HG03460 (cell line): ENCODE data around the gene RAPGEF5.
A peak's percentile ranks its signal among the peaks of the same experiment; 100 is the strongest.

Source experiments
- ATAC-seq: cut with Tn5 transposase; IDR thresholded peaks from one replicate; pipeline ENCODE4 v1.9.1; 2021; ENCODE audit not compliant: unreplicated experiment

The RAPGEF5 gene

DNA sequence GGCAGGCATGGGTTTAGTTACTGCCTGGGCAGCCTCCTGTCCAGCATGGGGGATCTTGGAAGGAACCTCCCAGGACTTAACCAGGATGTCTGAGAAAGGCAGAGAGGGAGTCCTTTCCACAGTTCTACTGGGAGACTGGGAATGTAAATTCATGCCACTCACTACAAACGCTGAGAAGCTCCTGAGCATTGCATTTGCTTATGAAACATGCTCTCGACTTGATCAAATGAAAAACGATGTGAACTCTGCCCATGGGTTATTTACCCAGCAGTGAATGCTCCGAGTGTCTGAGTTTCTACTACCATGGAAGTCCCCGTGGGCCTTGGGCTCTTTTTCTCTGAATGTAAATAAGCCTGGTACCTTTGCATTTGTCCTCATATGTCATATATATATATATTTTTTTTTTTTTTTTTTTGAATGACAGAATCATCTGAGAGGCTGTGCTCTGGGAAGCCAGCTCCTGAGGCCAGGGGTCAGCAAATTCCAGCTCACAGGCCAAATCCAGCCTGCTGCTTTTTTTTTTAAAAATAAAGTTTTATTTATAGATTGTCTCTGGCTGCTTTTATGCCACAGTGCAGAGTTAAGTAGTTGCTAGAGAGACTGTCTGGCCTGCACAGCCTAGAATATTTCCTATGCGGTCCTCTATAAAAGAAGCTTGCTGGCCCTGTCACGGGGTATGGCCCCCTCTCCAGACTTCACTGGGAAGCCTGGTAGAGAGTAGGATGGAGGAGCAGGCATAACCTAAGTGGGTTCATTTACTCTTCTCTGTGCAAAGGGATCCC, 21.4 kb upstream of the RAPGEF5 start:
- ATAC-seq: no peak

GRCh38 chr7:22377703-22378102, 20.7 kb upstream of the RAPGEF5 start:
- no peak for ATAC-seq

- ATAC-seq: no peak
These were observed 18.6 kb upstream of the RAPGEF5 start for GRCh38 chr7:22375359-22376048.

- no peak for ATAC-seq
These were observed 17.0 kb upstream of the RAPGEF5 start for GRCh38 chr7:22373911-22374310.

GRCh38 chr7:22373388-22373787, 16.4 kb upstream of the RAPGEF5 start:
- ATAC-seq: no peak

DNA sequence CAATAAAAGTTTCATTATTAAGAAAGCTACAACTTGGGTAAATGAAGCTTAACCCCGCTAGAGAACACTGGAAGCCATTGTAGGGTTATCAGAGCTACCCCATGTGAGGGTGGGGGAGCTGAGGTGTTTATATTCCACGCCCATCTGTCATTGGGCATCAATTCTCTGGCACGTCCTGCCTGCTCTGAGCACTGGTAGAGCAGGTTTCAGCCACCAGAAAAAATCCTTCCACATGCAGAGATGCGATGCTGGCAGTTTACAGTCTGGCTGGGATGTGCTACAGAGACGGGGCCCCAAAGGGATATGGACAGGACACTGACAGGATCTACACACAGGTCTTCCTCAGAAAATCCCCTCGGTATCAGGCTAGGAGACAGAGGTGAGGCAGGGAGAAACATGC, 15.9 kb upstream of the RAPGEF5 start:
- no peak for ATAC-seq

- ATAC-seq: no peak
These were observed 14.9 kb upstream of the RAPGEF5 start for GRCh38 chr7:22371878-22372277.

DNA sequence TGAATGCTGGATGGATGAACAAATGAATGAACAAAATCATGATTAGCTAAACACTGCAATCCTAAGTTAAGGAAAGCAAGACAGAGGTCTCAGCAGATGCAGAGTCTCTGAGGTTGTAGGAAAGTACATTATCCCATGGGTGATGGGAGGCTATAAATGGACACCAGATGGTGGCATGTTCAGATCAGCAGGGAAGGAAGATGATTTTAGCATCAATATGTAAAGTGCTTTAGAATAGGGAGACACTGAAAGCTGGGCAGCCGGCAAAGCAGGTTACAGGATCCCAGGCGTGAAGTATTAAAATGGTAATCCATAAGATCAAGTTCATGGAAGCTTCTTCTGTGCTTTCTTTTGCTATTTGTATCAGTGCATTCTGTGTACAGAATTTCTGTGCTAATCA, 7.9 kb upstream of the RAPGEF5 start:
- no peak for ATAC-seq

DNA sequence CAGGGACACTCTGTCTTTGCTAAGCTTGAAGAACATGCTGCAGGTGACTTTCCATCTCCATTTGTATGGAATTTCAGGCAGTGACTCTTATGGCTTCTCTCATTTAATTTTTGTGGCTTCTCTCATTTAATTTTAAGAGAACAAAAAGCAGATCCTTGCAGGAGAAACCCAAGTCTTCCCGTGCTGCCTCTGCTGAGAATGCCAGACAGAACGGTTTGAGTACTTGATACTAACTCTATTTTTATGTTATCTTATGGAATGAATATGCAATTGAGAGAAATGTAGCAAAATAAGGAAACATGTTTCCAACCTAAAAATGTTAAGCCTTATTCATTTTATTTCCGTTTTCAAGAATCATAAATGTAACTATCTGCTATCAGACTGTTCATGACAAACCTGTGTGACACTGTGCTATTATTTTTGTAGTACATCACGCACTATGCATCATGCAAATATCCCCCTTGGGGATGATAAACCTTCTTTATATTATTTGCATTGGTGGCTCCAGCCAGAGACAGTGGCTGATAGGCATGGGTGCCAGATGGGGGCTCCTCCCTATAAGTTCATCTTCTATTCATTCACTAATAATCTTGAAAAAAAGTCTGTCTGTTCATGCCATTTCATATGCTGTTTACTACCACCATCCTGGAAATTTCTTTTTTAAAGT, 6.9 kb upstream of the RAPGEF5 start:
- ATAC-seq: no peak

- no peak for ATAC-seq
These were observed 4.8 kb upstream of the RAPGEF5 start for GRCh38 chr7:22361795-22362194.

GRCh38 chr7:22361320-22361719, 4.4 kb upstream of the RAPGEF5 start:
- ATAC-seq: no peak

GRCh38 chr7:22358820-22359697, 2.1 kb upstream of the RAPGEF5 start:
- ATAC-seq: no peak

- ATAC-seq: no peak
These were observed 589 bp upstream of the RAPGEF5 start for GRCh38 chr7:22357311-22358175.

- ATAC-seq: peak; percentile 12
These were observed 803 bp downstream of the RAPGEF5 start for GRCh38 chr7:22356010-22356691.

GRCh38 chr7:22355620-22356009, 1.3 kb downstream of the RAPGEF5 start:
- no peak for ATAC-seq

DNA sequence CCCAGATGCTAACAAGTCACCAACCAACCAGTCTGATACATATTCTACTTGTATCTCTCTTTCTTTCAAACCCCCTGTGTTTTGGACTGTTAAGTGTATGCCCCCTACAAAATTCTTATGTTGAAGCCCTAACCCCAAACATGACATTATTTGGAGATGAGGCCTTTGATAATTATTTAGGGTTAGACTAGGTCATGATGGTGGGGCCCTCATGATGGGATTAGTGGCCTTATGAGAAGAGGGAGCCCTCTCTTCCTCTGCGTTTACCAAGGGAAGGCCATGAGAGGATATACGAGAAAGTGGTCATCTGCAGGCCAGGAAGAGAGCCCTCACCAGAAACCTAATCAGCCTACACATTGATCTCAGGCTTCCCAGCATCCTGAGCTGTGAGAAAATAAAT, 2.5 kb downstream of the RAPGEF5 start:
- no peak for ATAC-seq

DNA sequence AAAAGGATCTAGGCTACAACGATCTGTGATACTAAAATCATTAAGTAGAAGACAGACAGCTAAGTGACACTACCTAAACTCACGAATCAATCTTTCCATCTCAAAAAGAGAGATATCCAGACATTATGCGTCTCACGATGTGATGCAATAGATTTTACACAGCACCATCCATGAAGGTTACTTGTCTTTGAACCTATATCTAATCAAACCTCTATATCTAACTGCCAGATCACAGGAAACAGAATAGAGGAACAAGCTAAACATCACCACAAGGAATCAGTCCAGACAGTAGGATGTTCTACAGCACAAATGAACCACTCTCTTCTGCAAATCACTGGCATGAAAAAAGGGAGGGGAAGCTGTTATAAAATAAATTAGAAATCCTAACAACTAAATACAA, 4.1 kb downstream of the RAPGEF5 start:
- no peak for ATAC-seq

DNA sequence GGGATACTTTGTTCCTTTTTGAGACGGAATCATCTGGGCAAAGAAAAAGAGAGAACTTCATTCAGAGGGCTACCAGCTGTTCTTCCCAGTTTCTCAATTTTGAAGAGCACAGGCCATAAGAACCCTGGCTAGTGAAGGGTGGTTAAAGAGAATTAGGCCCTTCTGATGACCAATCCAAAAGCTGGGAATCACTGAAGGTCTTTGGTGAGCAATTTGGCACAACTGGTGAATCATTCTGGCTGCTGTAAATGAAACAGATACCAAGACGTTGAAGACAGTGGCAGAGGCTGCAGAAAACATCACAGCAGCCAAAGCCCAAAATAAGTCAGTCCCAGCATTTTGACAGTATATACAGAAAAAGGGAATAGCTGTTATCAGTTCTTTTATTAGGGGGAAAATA, 5.1 kb downstream of the RAPGEF5 start:
- no peak for ATAC-seq

DNA sequence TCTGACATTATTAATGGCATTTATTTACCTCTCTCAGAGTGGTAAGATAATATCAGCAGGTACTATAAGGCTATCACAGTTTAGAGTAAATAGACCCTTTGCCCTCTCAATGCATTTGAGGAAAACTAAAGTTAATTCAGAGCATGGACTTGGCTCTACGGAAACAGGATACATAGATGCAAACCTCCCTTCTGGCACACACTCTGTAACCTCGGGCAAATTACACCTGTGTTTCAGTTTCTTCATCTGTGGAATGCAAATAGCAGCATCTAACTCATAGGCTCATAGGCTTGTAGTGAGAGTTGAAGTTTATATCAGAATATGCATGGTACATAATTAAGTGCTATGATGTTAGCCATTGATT, 5.6 kb downstream of the RAPGEF5 start:
- peak; percentile 88 for ATAC-seq
